Measurements from ENCODE around the gene GNB5. TPM values are rescaled to one million over a fixed set of nuclear protein-coding genes. Genes with fewer than 3 reads are reported as not detected.

The GNB5 gene
- total RNA-seq, 2 donors from 2014 or later, result 19.1 to 20.7 TPM

- no peaks in the 10 kb centered on the region for H3K9me3 ChIP-seq (ENCODE audit: control insufficient read depth, low read length)
- no peaks in the 10 kb centered on the region for H3K36me3 ChIP-seq (ENCODE audit: control insufficient read depth, insufficient read depth, low read length)
- Mint-ChIP-seq H3K27ac (no peak overlapping the region), H3K36me3 (ENCODE audit: low read depth) (no peaks in the 10 kb centered on the region), H3K27me3 (ENCODE audit: insufficient read depth) (no peaks in the 10 kb centered on the region), H3K4me3 (no peak overlapping the region), H3K4me1 (peaks cover 7% of the 10 kb centered on the region), H3K9me3 (peaks cover 2% of the 10 kb centered on the region)
- no peak overlapping the region for H3K4me3 ChIP-seq (ENCODE audit: low read length)
- WGBS, 2 experiments (ENCODE audit: insufficient coverage in 1 of 2, insufficient read length in 1 of 2), result 91 to 100% methylated on average over 1 to 4 of the region's 4 CpGs
- no peaks in the 10 kb centered on the region for H3K4me1 ChIP-seq (ENCODE audit: control insufficient read depth, insufficient read depth, low read length)
- no peaks in the 10 kb centered on the region for H3K27me3 ChIP-seq (ENCODE audit: control insufficient read depth, insufficient read depth, low read length, poor library complexity, severe bottlenecking)
- H3K9ac ChIP-seq (ENCODE audit: extremely low read depth, low read length, poor library complexity, severe bottlenecking), result no peak overlapping the region
- no peak overlapping the region for H3K27ac ChIP-seq (ENCODE audit: low read depth, low read length)
- DNase-seq, result no peak
- no peak for TF ChIP-seq CTCF (conservative IDR thresholded peaks at IDR 0.05)
Measured at GRCh38 chr15:52095597-52096262, 95.5 kb downstream of the GNB5 start.

GRCh38 chr15:52094811-52095584 lies 96.2 kb downstream of the GNB5 start:
- no peak for DNase-seq
- Mint-ChIP-seq H3K27me3 (ENCODE audit: insufficient read depth) (no peaks in the 10 kb centered on the region), H3K36me3 (ENCODE audit: low read depth) (peaks cover 2% of the 10 kb centered on the region), H3K4me1 (peaks cover 7% of the 10 kb centered on the region), H3K9me3 (peaks cover 8% of the 10 kb centered on the region), H3K27ac (no peak overlapping the region), H3K4me3 (no peak overlapping the region)
- H3K27me3 ChIP-seq (ENCODE audit: control insufficient read depth, insufficient read depth, low read length, poor library complexity, severe bottlenecking), result no peaks in the 10 kb centered on the region
- WGBS, 2 experiments (ENCODE audit: insufficient coverage in 1 of 2, insufficient read length in 1 of 2), result 89 to 92% methylated on average over 11 to 12 of the region's 12 CpGs
- H3K4me3 ChIP-seq (ENCODE audit: low read length), result no peak overlapping the region
- no peak for TF ChIP-seq CTCF (conservative IDR thresholded peaks at IDR 0.05)
- H3K36me3 ChIP-seq (ENCODE audit: control insufficient read depth, insufficient read depth, low read length), result no peaks in the 10 kb centered on the region
- H3K9ac ChIP-seq (ENCODE audit: extremely low read depth, low read length, poor library complexity, severe bottlenecking), result no peak overlapping the region
- H3K9me3 ChIP-seq (ENCODE audit: control insufficient read depth, low read length), result peaks cover 6% of the 10 kb centered on the region
- no peak overlapping the region for H3K27ac ChIP-seq (ENCODE audit: low read depth, low read length)
- H3K4me1 ChIP-seq (ENCODE audit: control insufficient read depth, insufficient read depth, low read length), result no peaks in the 10 kb centered on the region

- Mint-ChIP-seq H3K36me3 (ENCODE audit: low read depth) (peaks cover 2% of the 10 kb centered on the region), H3K27ac (no peak overlapping the region), H3K9me3 (peaks cover 15% of the 10 kb centered on the region), H3K27me3 (ENCODE audit: insufficient read depth) (no peaks in the 10 kb centered on the region), H3K4me3 (no peak overlapping the region), H3K4me1 (no peaks in the 10 kb centered on the region)
- Histone ChIP-seq H3K9ac (ENCODE audit: extremely low read depth, low read length, poor library complexity, severe bottlenecking) (no peak overlapping the region), H3K27ac (ENCODE audit: low read depth, low read length) (no peak overlapping the region), H3K4me3 (ENCODE audit: low read length) (no peak overlapping the region), H3K27me3 (ENCODE audit: control insufficient read depth, insufficient read depth, low read length, poor library complexity, severe bottlenecking) (no peaks in the 10 kb centered on the region), H3K36me3 (ENCODE audit: control insufficient read depth, insufficient read depth, low read length) (no peaks in the 10 kb centered on the region), H3K4me1 (ENCODE audit: control insufficient read depth, insufficient read depth, low read length) (no peaks in the 10 kb centered on the region), H3K9me3 (ENCODE audit: control insufficient read depth, low read length) (peaks cover 6% of the 10 kb centered on the region)
- no peak for DNase-seq
- 96 to 97% methylated on average over 8 to 12 of the region's 12 CpGs for WGBS, 2 experiments (ENCODE audit: insufficient coverage in 1 of 2, insufficient read length in 1 of 2)
- no peak for TF ChIP-seq CTCF (conservative IDR thresholded peaks at IDR 0.05)
Measured at GRCh38 chr15:52093539-52094510, 97.4 kb downstream of the GNB5 start.
